Hepatocyte (in vitro differentiated cells): ENCODE data around the gene RIT2.

Experiments
- CTCF ChIP-seq: fragments of 200-600 bp; sonication (generic); IDR thresholded peaks from 2 replicates; pipeline ENCODE4 v1.5.1; 2016; ENCODE audit warnings: antibody characterized with exemption, mild to moderate bottlenecking; ENCODE audit not compliant: poor library complexity
- EZH2 ChIP-seq: fragments of 200-600 bp; sonication (generic); IDR thresholded peaks from 2 replicates; pipeline ENCODE4 v1.6.1; 2016; ENCODE audit warnings: antibody characterized with exemption, mild to moderate bottlenecking, borderline replicate concordance

DNA sequence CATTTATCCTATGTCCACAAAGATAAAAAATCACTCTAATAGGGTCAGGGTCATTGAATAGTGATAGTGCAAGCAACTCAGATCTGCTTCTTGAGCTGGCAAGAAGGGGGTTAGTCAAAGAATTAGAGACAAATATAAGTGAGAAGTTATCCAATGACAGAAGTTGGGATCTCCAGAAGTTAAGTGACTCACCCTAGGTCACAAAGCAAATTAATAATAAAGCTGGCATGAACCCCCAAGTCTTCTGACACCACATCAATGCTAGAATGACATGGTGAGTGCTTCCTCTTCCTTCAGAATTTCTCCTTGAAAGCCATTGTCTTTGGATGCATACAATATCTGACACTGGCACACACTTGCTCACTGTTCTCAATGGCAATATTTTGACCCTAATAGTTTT is 343.5 kb downstream of the RIT2 start:
- TF ChIP-seq CTCF = no peak
- TF ChIP-seq EZH2 = no peak
